Astrocyte (in vitro differentiated cells and primary cell): ENCODE results near the gene EPRS1. TPM values are rescaled to one million over a fixed set of nuclear protein-coding genes. Genes with fewer than 3 reads are reported as not detected.
"Not testable (repeated sequence)": the region's sequence is repeated elsewhere in the genome, so short reads cannot be mapped to it uniquely, and the experiment has no call there.

Experiments
- DNase-seq: peaks from one replicate; pipeline ENCODE4 v3.0.0-alpha.2; 2010; ENCODE audit warnings: low read depth
- FAIRE-seq: peaks from 2 replicates; lab custom pipeline; 2011; peaks lifted over from hg19 to GRCh38; lab: Jason Lieb, UNC
- H2AFZ ChIP-seq: 2 replicates; pipeline ENCODE4 v1.6.0; 2012; ENCODE audit warnings: low read depth, low read length, inconsistent platforms
- H3K27ac ChIP-seq: 2 replicates; pipeline ENCODE4 v1.5.1; 2011; ENCODE audit warnings: low read depth, low read length, inconsistent platforms
- H3K27me3 ChIP-seq: 2 replicates; pipeline ENCODE4 v1.6.0; 2011; ENCODE audit warnings: low read length, inconsistent platforms; ENCODE audit not compliant: insufficient read depth
- H3K36me3 ChIP-seq: 2 replicates; pipeline ENCODE4 v1.5.1; 2011; ENCODE audit warnings: low read length, inconsistent platforms; ENCODE audit not compliant: insufficient read depth
- H3K4me1 ChIP-seq: 2 replicates; pipeline ENCODE4 v1.5.1; 2011; ENCODE audit warnings: low read length, inconsistent platforms; ENCODE audit not compliant: insufficient read depth
- H3K4me2 ChIP-seq: 2 replicates; pipeline ENCODE4 v1.6.0; 2012; ENCODE audit warnings: low read length, inconsistent platforms
- H3K4me3 ChIP-seq: 2 replicates; pipeline ENCODE4 v1.5.1; 2011; ENCODE audit warnings: low read depth, mild to moderate bottlenecking, low read length, inconsistent platforms; ENCODE audit not compliant: insufficient read depth
- H3K79me2 ChIP-seq: 2 replicates; pipeline ENCODE4 v1.6.0; 2012; ENCODE audit warnings: mild to moderate bottlenecking, low read length, inconsistent platforms; ENCODE audit not compliant: insufficient read depth
- H3K9ac ChIP-seq: 2 replicates; pipeline ENCODE4 v1.6.0; 2012; ENCODE audit warnings: mild to moderate bottlenecking, low read length, inconsistent platforms
- H3K9me3 ChIP-seq: 2 replicates; pipeline ENCODE4 v1.5.1; 2012; ENCODE audit warnings: low read depth, mild to moderate bottlenecking, low read length, inconsistent platforms; ENCODE audit not compliant: insufficient read depth
- H4K20me1 ChIP-seq: 2 replicates; pipeline ENCODE4 v1.6.0; 2012; ENCODE audit warnings: low read length, inconsistent platforms; ENCODE audit not compliant: insufficient read depth
- H3K27ac Mint-ChIP-seq: one replicate; pipeline ENCODE4 v1.8.0; 2021; ENCODE audit warnings: mild to moderate bottlenecking, mixed read lengths; ENCODE audit not compliant: unreplicated experiment
- H3K27me3 Mint-ChIP-seq: one replicate; pipeline ENCODE4 v1.8.0; 2021; ENCODE audit warnings: low read depth, mixed read lengths; ENCODE audit not compliant: unreplicated experiment
- H3K36me3 Mint-ChIP-seq: one replicate; pipeline ENCODE4 v1.8.0; 2021; ENCODE audit warnings: low read depth, mixed read lengths; ENCODE audit not compliant: unreplicated experiment
- H3K4me1 Mint-ChIP-seq: one replicate; pipeline ENCODE4 v1.8.0; 2021; ENCODE audit warnings: low read depth, mixed read lengths; ENCODE audit not compliant: unreplicated experiment
- H3K4me3 Mint-ChIP-seq: one replicate; pipeline ENCODE4 v1.8.0; 2021; ENCODE audit warnings: mild to moderate bottlenecking, moderate library complexity, mixed read lengths; ENCODE audit not compliant: unreplicated experiment
- H3K9me3 Mint-ChIP-seq: one replicate; pipeline ENCODE4 v1.8.0; 2021; ENCODE audit warnings: mild to moderate bottlenecking, mixed read lengths; ENCODE audit not compliant: unreplicated experiment
- EZH2 ChIP-seq: IDR thresholded peaks from 2 replicates; pipeline ENCODE4 v1.6.1; 2012; ENCODE audit warnings: mild to moderate bottlenecking, low read length, inconsistent platforms; ENCODE audit not compliant: insufficient read depth
- total RNA-seq: library from RNA; stranded (reverse); gene quantifications from 2 replicates; pipeline ENCODE4 v1.2.1, GENCODE V29; 2021
- TF ChIP-seq, protein P1 (sequence below): IDR thresholded peaks from 2 replicates; pipeline ENCODE4 v1.5.1; 2011; ENCODE audit warnings: low read depth, mild to moderate bottlenecking, inconsistent platforms, low read length, moderate library complexity; ENCODE audit not compliant: insufficient read depth

Gene EPRS1
- total RNA-seq, 1 donor from 2014 or later: 159 TPM

DNA sequence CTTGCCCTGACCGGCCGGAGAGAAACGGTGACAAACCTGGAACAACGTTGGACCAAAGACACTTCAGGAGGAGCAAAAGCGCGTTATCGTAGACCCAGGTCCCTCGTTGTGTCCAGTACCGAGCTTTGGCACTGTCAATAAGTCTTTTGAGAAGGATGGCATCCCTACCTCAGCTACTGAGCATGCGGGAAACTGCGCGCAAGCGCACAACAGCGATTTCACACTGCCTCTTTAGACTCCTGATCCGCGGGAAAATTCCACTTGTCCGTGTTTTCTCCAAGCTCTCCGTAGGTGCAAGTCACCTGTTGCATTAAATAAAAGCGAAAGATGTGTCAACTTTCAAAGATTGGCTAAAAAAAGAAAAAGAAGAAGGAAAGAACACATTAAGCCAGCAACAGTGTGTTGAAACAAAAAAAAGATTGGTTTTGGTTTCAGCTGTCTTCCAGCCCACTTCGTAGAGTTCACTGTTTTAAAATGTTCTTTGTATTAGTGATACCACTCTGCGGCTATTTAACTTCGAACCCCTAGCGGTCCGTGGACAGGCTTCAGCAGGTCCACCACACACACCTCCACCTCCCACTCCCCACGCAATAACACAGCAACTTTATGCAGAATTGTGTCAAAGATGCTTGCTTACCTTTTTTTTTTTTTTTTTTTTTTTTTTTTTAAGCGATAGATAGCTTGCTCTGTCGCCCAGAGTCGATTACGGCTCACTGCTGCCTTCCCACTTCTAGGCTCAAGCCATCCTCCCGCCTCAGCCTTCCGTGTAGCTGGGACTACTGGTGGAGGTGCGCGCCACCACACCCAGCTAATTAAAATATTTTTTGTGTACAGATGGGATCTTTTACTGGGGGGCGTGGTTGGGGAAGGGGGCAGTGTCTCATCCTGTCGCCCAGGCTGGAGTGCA, 43.6 kb upstream of the EPRS1 start, which contains the start of gene BPNT1:
BPNT1 (minus strand) TSS at position 139 of the 907 bp plus-strand sequence. CDS start 9,942 bp downstream, outside the sequence.
- peaks cover 5% of the 10 kb centered on the region for H3K4me1 ChIP-seq
- Mint-ChIP-seq H3K9me3 (no peaks in the 10 kb centered on the region), H3K4me1 (no peaks in the 10 kb centered on the region), H3K27me3 (no peaks in the 10 kb centered on the region), H3K4me3 (peak within 1 kb of the TSS; percentile 94), H3K36me3 (no peaks in the 10 kb centered on the region), H3K27ac (peak within 1 kb of the TSS; percentile 28)
- peak within 1 kb of the TSS; percentile 82 for H2AFZ ChIP-seq
- peak within 1 kb of the TSS; percentile 94 for H3K4me3 ChIP-seq
- peaks cover 22% of the 10 kb centered on the region for H3K79me2 ChIP-seq
- H3K4me2 ChIP-seq: peak within 1 kb of the TSS; percentile 90
- no peak for TF ChIP-seq EZH2
- TF ChIP-seq, protein P1, sequence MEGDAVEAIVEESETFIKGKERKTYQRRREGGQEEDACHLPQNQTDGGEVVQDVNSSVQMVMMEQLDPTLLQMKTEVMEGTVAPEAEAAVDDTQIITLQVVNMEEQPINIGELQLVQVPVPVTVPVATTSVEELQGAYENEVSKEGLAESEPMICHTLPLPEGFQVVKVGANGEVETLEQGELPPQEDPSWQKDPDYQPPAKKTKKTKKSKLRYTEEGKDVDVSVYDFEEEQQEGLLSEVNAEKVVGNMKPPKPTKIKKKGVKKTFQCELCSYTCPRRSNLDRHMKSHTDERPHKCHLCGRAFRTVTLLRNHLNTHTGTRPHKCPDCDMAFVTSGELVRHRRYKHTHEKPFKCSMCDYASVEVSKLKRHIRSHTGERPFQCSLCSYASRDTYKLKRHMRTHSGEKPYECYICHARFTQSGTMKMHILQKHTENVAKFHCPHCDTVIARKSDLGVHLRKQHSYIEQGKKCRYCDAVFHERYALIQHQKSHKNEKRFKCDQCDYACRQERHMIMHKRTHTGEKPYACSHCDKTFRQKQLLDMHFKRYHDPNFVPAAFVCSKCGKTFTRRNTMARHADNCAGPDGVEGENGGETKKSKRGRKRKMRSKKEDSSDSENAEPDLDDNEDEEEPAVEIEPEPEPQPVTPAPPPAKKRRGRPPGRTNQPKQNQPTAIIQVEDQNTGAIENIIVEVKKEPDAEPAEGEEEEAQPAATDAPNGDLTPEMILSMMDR: no peak
- no peaks in the 10 kb centered on the region for H3K27me3 ChIP-seq
- H3K27ac ChIP-seq: peak within 1 kb of the TSS; percentile 18
- H4K20me1 ChIP-seq: no peaks in the 10 kb centered on the region
- DNase-seq (peak; percentile 86), FAIRE-seq (peak; percentile 85)
- H3K36me3 ChIP-seq: no peaks in the 10 kb centered on the region
- H3K9me3 ChIP-seq: no peaks in the 10 kb centered on the region
- H3K9ac ChIP-seq: peak within 1 kb of the TSS; percentile 81

DNA sequence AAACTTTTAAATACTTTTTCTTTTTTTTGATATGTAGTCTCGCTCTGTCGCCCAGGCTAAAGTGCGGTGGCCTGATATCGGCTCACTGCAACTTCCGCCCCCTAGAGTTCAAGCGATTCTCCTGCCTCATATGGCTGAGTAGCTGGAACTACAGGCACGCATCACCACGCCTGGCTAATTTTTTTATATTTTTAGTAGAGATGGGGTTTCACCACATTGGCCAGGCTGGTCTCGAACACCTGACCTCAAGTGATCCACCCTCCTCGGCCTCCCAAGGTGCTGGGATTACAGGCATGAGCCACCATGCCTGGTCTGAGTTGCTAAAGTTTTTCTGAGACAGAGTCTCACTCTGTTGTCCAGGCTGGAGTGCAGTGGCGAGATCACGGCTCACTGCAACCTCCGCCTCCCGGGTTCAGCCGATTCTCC, 40.0 kb upstream of the EPRS1 start:
- H3K4me2 ChIP-seq, H3K27me3 ChIP-seq, FAIRE-seq, H3K9me3 Mint-ChIP-seq, H3K9me3 ChIP-seq, H3K36me3 Mint-ChIP-seq, DNase-seq, H3K4me1 Mint-ChIP-seq, H3K4me1 ChIP-seq, H3K27me3 Mint-ChIP-seq, H3K27ac ChIP-seq, H3K9ac ChIP-seq, H3K4me3 ChIP-seq, H4K20me1 ChIP-seq, H3K4me3 Mint-ChIP-seq, H2AFZ ChIP-seq, H3K27ac Mint-ChIP-seq, H3K36me3 ChIP-seq: not testable (repeated sequence)
- H3K79me2 ChIP-seq: peaks cover 21% of the 10 kb centered on the region

DNA sequence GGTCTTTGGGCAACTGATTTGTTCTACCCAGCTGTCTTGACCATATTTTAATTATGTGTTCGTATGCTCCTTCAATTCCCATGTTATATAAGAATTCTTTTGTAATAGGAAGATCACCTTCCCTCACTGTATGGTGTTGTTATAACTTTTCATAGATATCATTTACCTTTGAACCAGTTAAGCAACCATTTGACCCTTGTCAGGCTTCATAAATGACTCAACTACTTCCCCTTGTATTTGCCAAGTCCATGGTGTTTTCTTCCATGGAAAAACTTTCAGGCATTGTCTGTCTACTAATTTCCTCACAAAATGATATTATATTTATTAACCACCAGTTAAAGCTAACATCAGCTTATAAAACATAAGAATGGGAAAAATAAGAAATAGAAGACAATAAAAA, 38.2 kb upstream of the EPRS1 start:
- H3K27me3 Mint-ChIP-seq: no peaks in the 10 kb centered on the region
- Histone ChIP-seq H3K27ac (no peak overlapping the region), H3K27me3 (no peaks in the 10 kb centered on the region), H3K36me3 (no peaks in the 10 kb centered on the region), H3K4me2 (no peak overlapping the region), H3K4me3 (no peak overlapping the region), H3K79me2 (peaks cover 21% of the 10 kb centered on the region), H3K9me3 (no peaks in the 10 kb centered on the region), H4K20me1 (peaks cover 3% of the 10 kb centered on the region), H3K4me1 (peaks cover 3% of the 10 kb centered on the region), H3K9ac (no peak overlapping the region), H2AFZ (no peak overlapping the region)
- H3K27ac Mint-ChIP-seq: no peak overlapping the region
- no peak overlapping the region for H3K4me3 Mint-ChIP-seq
- no peak for DNase-seq
- no peak for FAIRE-seq
- TF ChIP-seq, protein P1: no peak
- TF ChIP-seq EZH2: no peak
- H3K36me3 Mint-ChIP-seq: peaks cover 8% of the 10 kb centered on the region
- no peaks in the 10 kb centered on the region for H3K4me1 Mint-ChIP-seq
- no peaks in the 10 kb centered on the region for H3K9me3 Mint-ChIP-seq
